Endodermal cell (in vitro differentiated cells): ENCODE measurements around the gene ZCCHC24. TPM values are rescaled to one million over a fixed set of nuclear protein-coding genes. Genes with fewer than 3 reads are reported as not detected.

ENCODE experiments used
- DNase-seq: peaks from one replicate; pipeline ENCODE4 v3.0.0-alpha.2; 2017
- H3K27ac ChIP-seq: 2 replicates; pipeline ENCODE4 v1.5.1; 2013; ENCODE audit warnings: mild to moderate bottlenecking, low read depth, low read length, moderate library complexity
- H3K27me3 ChIP-seq: 2 replicates; pipeline ENCODE4 v1.6.1; 2013; ENCODE audit warnings: mild to moderate bottlenecking, low read length, moderate library complexity; ENCODE audit not compliant: insufficient read depth, control insufficient read depth, poor library complexity, severe bottlenecking
- H3K36me3 ChIP-seq: 2 replicates; pipeline ENCODE4 v1.7.0; 2013; ENCODE audit warnings: mild to moderate bottlenecking, low read length, moderate library complexity; ENCODE audit not compliant: control insufficient read depth, insufficient read depth
- H3K4me1 ChIP-seq: one replicate; pipeline ENCODE4 v1.7.0; 2013; ENCODE audit warnings: low read length; ENCODE audit not compliant: control insufficient read depth, insufficient read depth
- H3K4me3 ChIP-seq: 2 replicates; pipeline ENCODE4 v1.5.1; 2013; ENCODE audit warnings: mild to moderate bottlenecking, low read length, moderate library complexity
- H3K9ac ChIP-seq: 2 replicates; pipeline ENCODE4 v1.6.1; 2013; ENCODE audit warnings: mild to moderate bottlenecking, low read length, moderate library complexity; ENCODE audit not compliant: poor library complexity, severe bottlenecking; ENCODE audit errors: extremely low read depth
- H3K9me3 ChIP-seq: 2 replicates; pipeline ENCODE4 v1.6.1; 2013; ENCODE audit warnings: mild to moderate bottlenecking, low read length, moderate library complexity; ENCODE audit not compliant: control insufficient read depth
- H3K27ac Mint-ChIP-seq: 2 replicates; pipeline ENCODE4 v1.8.0; 2020; ENCODE audit warnings: mixed read lengths
- H3K27me3 Mint-ChIP-seq: 2 replicates; pipeline ENCODE4 v1.8.0; 2021; ENCODE audit warnings: mild to moderate bottlenecking, mixed read lengths; ENCODE audit not compliant: insufficient read depth
- H3K36me3 Mint-ChIP-seq: 2 replicates; pipeline ENCODE4 v1.8.0; 2020; ENCODE audit warnings: low read depth, mixed read lengths
- H3K4me1 Mint-ChIP-seq: 2 replicates; pipeline ENCODE4 v1.8.0; 2020; ENCODE audit warnings: mixed read lengths
- H3K4me3 Mint-ChIP-seq: 2 replicates; pipeline ENCODE4 v1.8.0; 2020; ENCODE audit warnings: mild to moderate bottlenecking, moderate library complexity, mixed read lengths
- H3K9me3 Mint-ChIP-seq: 2 replicates; pipeline ENCODE4 v1.8.0; 2020; ENCODE audit warnings: mild to moderate bottlenecking, mixed read lengths
- WGBS, 2 experiments: methylation state at CpG; one replicate each; pipeline versions ENCODE4 v1.1.5 to v1.1.7; 2013; ENCODE audit warnings: missing lambda C conversion rate in 2 of 2, mixed read lengths in 1 of 2; ENCODE audit not compliant: insufficient coverage in 1 of 2, insufficient read length in 1 of 2; 5-methylcytosine and 5-hydroxymethylcytosine counted together
- total RNA-seq, 2 donors: library from RNA; stranded (reverse); fragmentation: NEBNext Ultra II Directional in 1 of 2; extraction: Animal tissue kit (Norgen Biotek cat#: 25700) in 1 of 2; gene quantifications; 2 replicates in 1 of 2; 3 replicates in 1 of 2; pipeline ENCODE4 v1.2.1, GENCODE V29; 2021
- TF ChIP-seq, protein P1 (sequence below): fragments of 200-600 bp; sonication (generic); conservative IDR thresholded peaks from 2 replicates; pipeline ENCODE4 v1.5.0; 2021; ENCODE audit warnings: antibody characterized with exemption, mild to moderate bottlenecking

Gene ZCCHC24
- total RNA-seq, 2 donors from 2014 or later = 7.6 to 10.7 TPM

DNA sequence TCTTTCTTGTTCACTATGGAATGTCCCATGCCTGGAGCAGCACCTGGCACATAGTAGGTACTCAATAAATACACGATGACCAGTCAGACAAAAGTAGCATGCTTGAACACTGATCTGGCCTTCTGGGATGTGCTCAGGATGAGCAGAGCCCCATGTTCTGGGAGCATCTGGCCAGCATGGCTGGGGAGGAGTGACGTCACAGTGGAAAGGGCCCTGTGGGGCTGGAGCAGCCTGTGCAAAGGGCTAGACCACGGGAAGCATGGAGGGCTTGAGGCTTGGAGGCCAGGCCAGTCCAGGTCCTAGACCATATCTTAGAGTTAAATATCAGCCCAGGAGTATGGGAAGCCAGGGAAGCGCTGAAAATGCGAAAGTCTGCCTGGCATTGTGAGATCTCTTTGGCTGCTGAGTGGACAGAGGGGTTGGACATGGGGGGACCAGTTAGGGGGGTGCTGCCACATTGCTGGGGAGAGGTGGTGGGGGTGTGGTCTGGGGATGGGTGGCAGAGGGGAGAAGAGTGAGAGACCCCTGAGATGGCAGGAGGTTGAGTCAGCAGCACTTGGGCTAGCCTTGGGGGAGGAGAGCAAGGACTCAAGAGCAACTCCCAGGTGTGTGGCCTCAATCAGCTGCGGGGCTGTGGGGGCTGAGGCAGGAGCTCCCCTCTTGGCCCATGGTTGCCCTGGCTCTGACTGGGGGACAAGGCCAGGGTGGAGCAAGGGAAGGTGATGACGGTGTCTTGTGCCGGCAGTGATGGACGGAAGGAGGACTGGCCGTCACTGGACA is 34.9 kb downstream of the ZCCHC24 start:
- WGBS, 2 experiments = 92 to 100% methylated on average over 6 to 10 of the region's 10 CpGs
- Histone ChIP-seq H3K36me3 (no peaks in the 10 kb centered on the region), H3K27ac (no peak overlapping the region), H3K4me3 (no peak overlapping the region), H3K4me1 (no peaks in the 10 kb centered on the region), H3K9me3 (no peaks in the 10 kb centered on the region), H3K9ac (no peak overlapping the region), H3K27me3 (no peaks in the 10 kb centered on the region)
- Mint-ChIP-seq H3K36me3 (no peaks in the 10 kb centered on the region), H3K27ac (no peak overlapping the region), H3K9me3 (no peaks in the 10 kb centered on the region), H3K4me1 (no peaks in the 10 kb centered on the region), H3K4me3 (no peak overlapping the region), H3K27me3 (no peaks in the 10 kb centered on the region)
- TF ChIP-seq, protein P1, sequence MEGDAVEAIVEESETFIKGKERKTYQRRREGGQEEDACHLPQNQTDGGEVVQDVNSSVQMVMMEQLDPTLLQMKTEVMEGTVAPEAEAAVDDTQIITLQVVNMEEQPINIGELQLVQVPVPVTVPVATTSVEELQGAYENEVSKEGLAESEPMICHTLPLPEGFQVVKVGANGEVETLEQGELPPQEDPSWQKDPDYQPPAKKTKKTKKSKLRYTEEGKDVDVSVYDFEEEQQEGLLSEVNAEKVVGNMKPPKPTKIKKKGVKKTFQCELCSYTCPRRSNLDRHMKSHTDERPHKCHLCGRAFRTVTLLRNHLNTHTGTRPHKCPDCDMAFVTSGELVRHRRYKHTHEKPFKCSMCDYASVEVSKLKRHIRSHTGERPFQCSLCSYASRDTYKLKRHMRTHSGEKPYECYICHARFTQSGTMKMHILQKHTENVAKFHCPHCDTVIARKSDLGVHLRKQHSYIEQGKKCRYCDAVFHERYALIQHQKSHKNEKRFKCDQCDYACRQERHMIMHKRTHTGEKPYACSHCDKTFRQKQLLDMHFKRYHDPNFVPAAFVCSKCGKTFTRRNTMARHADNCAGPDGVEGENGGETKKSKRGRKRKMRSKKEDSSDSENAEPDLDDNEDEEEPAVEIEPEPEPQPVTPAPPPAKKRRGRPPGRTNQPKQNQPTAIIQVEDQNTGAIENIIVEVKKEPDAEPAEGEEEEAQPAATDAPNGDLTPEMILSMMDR = no peak
- no peak for DNase-seq

- Mint-ChIP-seq H3K27me3 (no peaks in the 10 kb centered on the region), H3K36me3 (no peaks in the 10 kb centered on the region), H3K4me1 (peaks cover 2% of the 10 kb centered on the region), H3K4me3 (no peak overlapping the region), H3K27ac (no peak overlapping the region), H3K9me3 (no peaks in the 10 kb centered on the region)
- TF ChIP-seq, protein P1 = no peak
- DNase-seq = no peak
- Histone ChIP-seq H3K36me3 (no peaks in the 10 kb centered on the region), H3K4me3 (no peak overlapping the region), H3K27ac (no peak overlapping the region), H3K4me1 (no peaks in the 10 kb centered on the region), H3K27me3 (no peaks in the 10 kb centered on the region), H3K9ac (no peak overlapping the region), H3K9me3 (no peaks in the 10 kb centered on the region)
- 81 to 100% methylated on average over 1 to 9 of the region's 9 CpGs for WGBS, 2 experiments
Observed at GRCh38 chr10:79409726-79410085, 35.7 kb downstream of the ZCCHC24 start.

GRCh38 chr10:79409038-79409725 is 36.2 kb downstream of the ZCCHC24 start:
- H3K9me3 Mint-ChIP-seq = no peaks in the 10 kb centered on the region
- Histone ChIP-seq H3K9me3 (no peaks in the 10 kb centered on the region), H3K4me3 (no peak overlapping the region), H3K27ac (no peak overlapping the region), H3K4me1 (peaks cover 5% of the 10 kb centered on the region), H3K27me3 (no peaks in the 10 kb centered on the region), H3K36me3 (no peaks in the 10 kb centered on the region), H3K9ac (no peak overlapping the region)
- no peak for DNase-seq
- no peak overlapping the region for H3K4me3 Mint-ChIP-seq
- no peaks in the 10 kb centered on the region for H3K27me3 Mint-ChIP-seq
- no peak overlapping the region for H3K27ac Mint-ChIP-seq
- 80 to 100% methylated on average over 2 to 6 of the region's 6 CpGs for WGBS, 2 experiments
- TF ChIP-seq, protein P1 = no peak
- H3K4me1 Mint-ChIP-seq = peaks cover 7% of the 10 kb centered on the region
- no peaks in the 10 kb centered on the region for H3K36me3 Mint-ChIP-seq
